ENCODE results near the gene CRHBP.

The CRHBP gene

DNA sequence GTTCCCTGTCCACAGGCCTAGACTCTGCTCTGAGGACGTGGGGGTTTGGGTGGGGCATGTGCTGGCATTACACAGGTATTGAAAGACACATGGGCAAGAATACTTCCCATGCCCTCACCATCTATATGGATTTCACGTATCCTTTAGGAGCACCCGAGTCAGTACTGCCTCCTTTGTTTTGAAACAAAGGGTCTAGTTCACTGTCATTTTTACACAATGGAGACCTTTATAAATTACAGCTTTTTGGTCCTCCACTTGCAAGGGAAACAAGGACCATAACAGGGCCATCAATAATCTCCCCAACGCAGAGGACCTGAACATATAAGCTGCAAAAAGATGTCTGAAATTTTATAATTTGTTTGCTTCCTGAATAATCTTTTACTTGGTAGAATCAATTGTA, 24.9 kb upstream of the CRHBP start:
- no peak for ATAC-seq

DNA sequence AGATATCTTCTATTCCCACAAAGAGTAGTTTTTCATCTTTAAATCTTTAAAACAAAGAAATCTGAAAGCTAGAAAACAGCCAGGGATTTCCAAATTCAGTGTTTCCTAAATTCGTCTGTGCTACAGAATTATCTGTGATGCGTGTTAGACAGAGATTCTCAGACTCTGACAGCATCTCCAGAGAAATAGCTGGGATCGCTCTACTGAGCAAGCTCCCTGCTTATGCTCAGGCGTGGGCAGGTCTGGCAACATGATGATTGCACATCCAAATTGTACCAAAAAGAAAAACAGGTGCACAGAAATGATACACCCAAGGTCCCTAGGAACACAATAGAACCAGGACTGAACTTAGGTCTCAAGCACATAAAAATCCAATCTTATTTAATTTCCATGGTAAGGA, 22.8 kb upstream of the CRHBP start:
- TF ChIP-seq CSDC2 (CRISPR knock-in tag; IDR thresholded peaks at IDR 0.05): no peak
- no peak for TF ChIP-seq ARNTL (CRISPR knock-in tag; IDR thresholded peaks at IDR 0.05; ENCODE audit: borderline replicate concordance, low read depth)
- TF ChIP-seq, protein P1, sequence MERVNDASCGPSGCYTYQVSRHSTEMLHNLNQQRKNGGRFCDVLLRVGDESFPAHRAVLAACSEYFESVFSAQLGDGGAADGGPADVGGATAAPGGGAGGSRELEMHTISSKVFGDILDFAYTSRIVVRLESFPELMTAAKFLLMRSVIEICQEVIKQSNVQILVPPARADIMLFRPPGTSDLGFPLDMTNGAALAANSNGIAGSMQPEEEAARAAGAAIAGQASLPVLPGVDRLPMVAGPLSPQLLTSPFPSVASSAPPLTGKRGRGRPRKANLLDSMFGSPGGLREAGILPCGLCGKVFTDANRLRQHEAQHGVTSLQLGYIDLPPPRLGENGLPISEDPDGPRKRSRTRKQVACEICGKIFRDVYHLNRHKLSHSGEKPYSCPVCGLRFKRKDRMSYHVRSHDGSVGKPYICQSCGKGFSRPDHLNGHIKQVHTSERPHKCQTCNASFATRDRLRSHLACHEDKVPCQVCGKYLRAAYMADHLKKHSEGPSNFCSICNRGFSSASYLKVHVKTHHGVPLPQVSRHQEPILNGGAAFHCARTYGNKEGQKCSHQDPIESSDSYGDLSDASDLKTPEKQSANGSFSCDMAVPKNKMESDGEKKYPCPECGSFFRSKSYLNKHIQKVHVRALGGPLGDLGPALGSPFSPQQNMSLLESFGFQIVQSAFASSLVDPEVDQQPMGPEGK (CRISPR knock-in tag; IDR thresholded peaks at IDR 0.05; ENCODE audit: borderline replicate concordance): no peak
- TF ChIP-seq GLIS3 (CRISPR knock-in tag; IDR thresholded peaks at IDR 0.05): no peak
- no peak for TF ChIP-seq PPARA (CRISPR knock-in tag; IDR thresholded peaks at IDR 0.05; ENCODE audit: borderline replicate concordance)
- no peak for TF ChIP-seq OSR1 (CRISPR knock-in tag; IDR thresholded peaks at IDR 0.05)
- no peak for TF ChIP-seq ESRRG (CRISPR knock-in tag; IDR thresholded peaks at IDR 0.05)
- TF ChIP-seq, protein P2, sequence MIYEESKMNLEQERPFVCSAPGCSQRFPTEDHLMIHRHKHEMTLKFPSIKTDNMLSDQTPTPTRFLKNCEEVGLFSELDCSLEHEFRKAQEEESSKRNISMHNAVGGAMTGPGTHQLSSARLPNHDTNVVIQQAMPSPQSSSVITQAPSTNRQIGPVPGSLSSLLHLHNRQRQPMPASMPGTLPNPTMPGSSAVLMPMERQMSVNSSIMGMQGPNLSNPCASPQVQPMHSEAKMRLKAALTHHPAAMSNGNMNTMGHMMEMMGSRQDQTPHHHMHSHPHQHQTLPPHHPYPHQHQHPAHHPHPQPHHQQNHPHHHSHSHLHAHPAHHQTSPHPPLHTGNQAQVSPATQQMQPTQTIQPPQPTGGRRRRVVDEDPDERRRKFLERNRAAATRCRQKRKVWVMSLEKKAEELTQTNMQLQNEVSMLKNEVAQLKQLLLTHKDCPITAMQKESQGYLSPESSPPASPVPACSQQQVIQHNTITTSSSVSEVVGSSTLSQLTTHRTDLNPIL (CRISPR knock-in tag; IDR thresholded peaks at IDR 0.05; ENCODE audit: low read depth): no peak
- no peak for TF ChIP-seq ISL1 (CRISPR knock-in tag; IDR thresholded peaks at IDR 0.05)
- no peak for TF ChIP-seq SNAI2 (CRISPR knock-in tag; IDR thresholded peaks at IDR 0.05)
- TF ChIP-seq ZFP30 (CRISPR knock-in tag; IDR thresholded peaks at IDR 0.05): no peak
- ATAC-seq: no peak

More for the DNA sequence above, 24.9 kb upstream of the CRHBP start:
- TF ChIP-seq ZC3H10 (CRISPR knock-in tag; IDR thresholded peaks at IDR 0.05): no peak
- TF ChIP-seq ZFP3 (CRISPR knock-in tag; IDR thresholded peaks at IDR 0.05): no peak
- no peak for TF ChIP-seq ARNTL (CRISPR knock-in tag; IDR thresholded peaks at IDR 0.05; ENCODE audit: borderline replicate concordance, low read depth)
- TF ChIP-seq ISL1 (CRISPR knock-in tag; IDR thresholded peaks at IDR 0.05): no peak
- TF ChIP-seq SNAI2 (CRISPR knock-in tag; IDR thresholded peaks at IDR 0.05): no peak
- no peak for TF ChIP-seq ZNF8 (CRISPR knock-in tag; IDR thresholded peaks at IDR 0.05)
- no peak for TF ChIP-seq RARB (CRISPR knock-in tag; IDR thresholded peaks at IDR 0.05)
- TF ChIP-seq ZNF565 (CRISPR knock-in tag; conservative IDR thresholded peaks at IDR 0.05; ENCODE audit: low read depth): no peak
- TF ChIP-seq ESRRG (CRISPR knock-in tag; IDR thresholded peaks at IDR 0.05): no peak
- no peak for TF ChIP-seq OSR1 (CRISPR knock-in tag; IDR thresholded peaks at IDR 0.05)
- TF ChIP-seq PPARA (CRISPR knock-in tag; IDR thresholded peaks at IDR 0.05; ENCODE audit: borderline replicate concordance): no peak
- TF ChIP-seq, protein P3, sequence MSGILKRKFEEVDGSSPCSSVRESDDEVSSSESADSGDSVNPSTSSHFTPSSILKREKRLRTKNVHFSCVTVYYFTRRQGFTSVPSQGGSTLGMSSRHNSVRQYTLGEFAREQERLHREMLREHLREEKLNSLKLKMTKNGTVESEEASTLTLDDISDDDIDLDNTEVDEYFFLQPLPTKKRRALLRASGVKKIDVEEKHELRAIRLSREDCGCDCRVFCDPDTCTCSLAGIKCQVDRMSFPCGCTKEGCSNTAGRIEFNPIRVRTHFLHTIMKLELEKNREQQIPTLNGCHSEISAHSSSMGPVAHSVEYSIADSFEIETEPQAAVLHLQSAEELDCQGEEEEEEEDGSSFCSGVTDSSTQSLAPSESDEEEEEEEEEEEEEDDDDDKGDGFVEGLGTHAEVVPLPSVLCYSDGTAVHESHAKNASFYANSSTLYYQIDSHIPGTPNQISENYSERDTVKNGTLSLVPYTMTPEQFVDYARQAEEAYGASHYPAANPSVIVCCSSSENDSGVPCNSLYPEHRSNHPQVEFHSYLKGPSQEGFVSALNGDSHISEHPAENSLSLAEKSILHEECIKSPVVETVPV (CRISPR knock-in tag; IDR thresholded peaks at IDR 0.05): no peak
- no peak for TF ChIP-seq TCF4 (CRISPR knock-in tag; IDR thresholded peaks at IDR 0.05; ENCODE audit: borderline replicate concordance)
- TF ChIP-seq GLIS3 (CRISPR knock-in tag; IDR thresholded peaks at IDR 0.05): no peak
- TF ChIP-seq, protein P4, sequence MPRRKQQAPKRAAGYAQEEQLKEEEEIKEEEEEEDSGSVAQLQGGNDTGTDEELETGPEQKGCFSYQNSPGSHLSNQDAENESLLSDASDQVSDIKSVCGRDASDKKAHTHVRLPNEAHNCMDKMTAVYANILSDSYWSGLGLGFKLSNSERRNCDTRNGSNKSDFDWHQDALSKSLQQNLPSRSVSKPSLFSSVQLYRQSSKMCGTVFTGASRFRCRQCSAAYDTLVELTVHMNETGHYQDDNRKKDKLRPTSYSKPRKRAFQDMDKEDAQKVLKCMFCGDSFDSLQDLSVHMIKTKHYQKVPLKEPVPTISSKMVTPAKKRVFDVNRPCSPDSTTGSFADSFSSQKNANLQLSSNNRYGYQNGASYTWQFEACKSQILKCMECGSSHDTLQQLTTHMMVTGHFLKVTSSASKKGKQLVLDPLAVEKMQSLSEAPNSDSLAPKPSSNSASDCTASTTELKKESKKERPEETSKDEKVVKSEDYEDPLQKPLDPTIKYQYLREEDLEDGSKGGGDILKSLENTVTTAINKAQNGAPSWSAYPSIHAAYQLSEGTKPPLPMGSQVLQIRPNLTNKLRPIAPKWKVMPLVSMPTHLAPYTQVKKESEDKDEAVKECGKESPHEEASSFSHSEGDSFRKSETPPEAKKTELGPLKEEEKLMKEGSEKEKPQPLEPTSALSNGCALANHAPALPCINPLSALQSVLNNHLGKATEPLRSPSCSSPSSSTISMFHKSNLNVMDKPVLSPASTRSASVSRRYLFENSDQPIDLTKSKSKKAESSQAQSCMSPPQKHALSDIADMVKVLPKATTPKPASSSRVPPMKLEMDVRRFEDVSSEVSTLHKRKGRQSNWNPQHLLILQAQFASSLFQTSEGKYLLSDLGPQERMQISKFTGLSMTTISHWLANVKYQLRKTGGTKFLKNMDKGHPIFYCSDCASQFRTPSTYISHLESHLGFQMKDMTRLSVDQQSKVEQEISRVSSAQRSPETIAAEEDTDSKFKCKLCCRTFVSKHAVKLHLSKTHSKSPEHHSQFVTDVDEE (CRISPR knock-in tag; IDR thresholded peaks at IDR 0.05): no peak
- no peak for TF ChIP-seq CSDC2 (CRISPR knock-in tag; IDR thresholded peaks at IDR 0.05)
- TF ChIP-seq BACH2 (CRISPR knock-in tag; IDR thresholded peaks at IDR 0.05; ENCODE audit: borderline replicate concordance): no peak
- TF ChIP-seq ZFP30 (CRISPR knock-in tag; IDR thresholded peaks at IDR 0.05): no peak

DNA sequence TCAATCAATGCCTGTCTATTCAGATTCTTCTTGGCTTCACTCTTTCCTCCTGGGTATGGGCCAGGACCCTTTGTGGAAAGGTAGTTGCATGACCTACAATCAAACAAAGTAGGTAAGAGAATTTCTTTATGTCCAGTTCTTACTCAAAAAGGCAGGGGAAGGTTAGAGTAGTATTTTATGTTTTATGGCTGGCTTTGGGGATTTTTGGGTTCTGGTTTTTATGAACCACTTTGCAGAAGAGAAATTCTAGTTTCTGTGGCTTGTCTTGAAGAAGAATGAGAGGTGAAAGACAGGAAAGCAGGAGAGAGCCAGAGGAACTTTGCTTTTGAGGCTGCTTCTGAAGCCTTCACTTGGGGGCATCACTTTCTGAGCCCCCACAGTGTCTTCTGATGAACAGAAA, 14.7 kb upstream of the CRHBP start:
- TF ChIP-seq, protein P1 (CRISPR knock-in tag; IDR thresholded peaks at IDR 0.05; ENCODE audit: borderline replicate concordance): no peak
- no peak for TF ChIP-seq ARNTL (CRISPR knock-in tag; IDR thresholded peaks at IDR 0.05; ENCODE audit: borderline replicate concordance, low read depth)
- no peak for TF ChIP-seq TCF4 (CRISPR knock-in tag; IDR thresholded peaks at IDR 0.05; ENCODE audit: borderline replicate concordance)
- no peak for TF ChIP-seq ZFP3 (CRISPR knock-in tag; IDR thresholded peaks at IDR 0.05)
- no peak for TF ChIP-seq ZNF70 (CRISPR knock-in tag; IDR thresholded peaks at IDR 0.05)
- TF ChIP-seq OSR1 (CRISPR knock-in tag; IDR thresholded peaks at IDR 0.05): no peak
- no peak for TF ChIP-seq ESRRG (CRISPR knock-in tag; IDR thresholded peaks at IDR 0.05)
- TF ChIP-seq ZC3H10 (CRISPR knock-in tag; IDR thresholded peaks at IDR 0.05): no peak
- no peak for ATAC-seq

Data from SK-N-SH treated with all-trans-retinoic acid at 6 μM for 48 hours (cell line).